GM18868 (cell line): ENCODE measurements around the gene NTHL1.
"Not testable (repeated sequence)": the region's sequence is repeated elsewhere in the genome, so short reads cannot be mapped to it uniquely, and the experiment has no call there.

Source experiments
- ATAC-seq: cut with Tn5 transposase; IDR thresholded peaks from one replicate; pipeline ENCODE4 v1.9.1; 2021; ENCODE audit warnings: mild to moderate bottlenecking, moderate library complexity; ENCODE audit not compliant: unreplicated experiment

Gene NTHL1

GRCh38 chr16:2011726-2012125, 35.9 kb downstream of the NTHL1 start:
- ATAC-seq, result not testable (repeated sequence)

GRCh38 chr16:2009791-2010510, 37.7 kb downstream of the NTHL1 start, which contains the start of gene ZNF598:
Gene ZNF598, minus strand, starts transcription at chr16:2009821.
- ATAC-seq, result peak; percentile 90

- peak; percentile 29 for ATAC-seq
Observed at GRCh38 chr16:2009164-2009711, 38.4 kb downstream of the NTHL1 start.

GRCh38 chr16:2008631-2009163, 38.9 kb downstream of the NTHL1 start:
- ATAC-seq, result no peak

GRCh38 chr16:2008009-2008526, 39.6 kb downstream of the NTHL1 start:
- no peak for ATAC-seq

- ATAC-seq, result no peak
Observed at GRCh38 chr16:2007081-2007836, 40.4 kb downstream of the NTHL1 start.

- no peak for ATAC-seq
Observed at GRCh38 chr16:2006317-2006716, 41.3 kb downstream of the NTHL1 start.

GRCh38 chr16:2005646-2006045, 42.0 kb downstream of the NTHL1 start:
- ATAC-seq, result no peak

GRCh38 chr16:2004795-2005517, 42.7 kb downstream of the NTHL1 start:
- no peak for ATAC-seq

GRCh38 chr16:2003827-2004641, 43.6 kb downstream of the NTHL1 start:
- peak; percentile 68 for ATAC-seq

GRCh38 chr16:2003231-2003826, 44.3 kb downstream of the NTHL1 start:
- ATAC-seq, result no peak

- ATAC-seq, result no peak
Observed at GRCh38 chr16:2002406-2003230, 45.0 kb downstream of the NTHL1 start.

GRCh38 chr16:2001456-2002355, 45.9 kb downstream of the NTHL1 start:
- no peak for ATAC-seq

GRCh38 chr16:2001035-2001434, 46.6 kb downstream of the NTHL1 start:
- ATAC-seq, result no peak

GRCh38 chr16:1999866-2000514, 47.6 kb downstream of the NTHL1 start:
- ATAC-seq, result no peak

- ATAC-seq, result no peak
Observed at GRCh38 chr16:1998852-1999801, 48.5 kb downstream of the NTHL1 start.
